ENCODE measurements around the gene VPS13D.

- TF ChIP-seq CTCF (IDR thresholded peaks at IDR 0.05 in 8 of 11, conservative IDR thresholded peaks at IDR 0.05 in 3 of 11), result no peak
- peak in 2 of 3 donors; percentile 19 to 68 for TF ChIP-seq POLR2AphosphoS5 (IDR thresholded peaks at IDR 0.05)
- TF ChIP-seq POLR2A (IDR thresholded peaks at IDR 0.05), result no peak
Measured at GRCh38 chr1:12191242-12192032, 38.4 kb upstream of the VPS13D start.
